Activated T-cell treated with anti-CD3 and anti-CD28 coated beads for 48 hours (primary cell): ENCODE data around the gene MYB.

Source experiments
- DNase-seq: peaks from one replicate; pipeline ENCODE4 v3.0.0-alpha.2; 2020; ENCODE audit warnings: low read depth

Gene MYB

DNA sequence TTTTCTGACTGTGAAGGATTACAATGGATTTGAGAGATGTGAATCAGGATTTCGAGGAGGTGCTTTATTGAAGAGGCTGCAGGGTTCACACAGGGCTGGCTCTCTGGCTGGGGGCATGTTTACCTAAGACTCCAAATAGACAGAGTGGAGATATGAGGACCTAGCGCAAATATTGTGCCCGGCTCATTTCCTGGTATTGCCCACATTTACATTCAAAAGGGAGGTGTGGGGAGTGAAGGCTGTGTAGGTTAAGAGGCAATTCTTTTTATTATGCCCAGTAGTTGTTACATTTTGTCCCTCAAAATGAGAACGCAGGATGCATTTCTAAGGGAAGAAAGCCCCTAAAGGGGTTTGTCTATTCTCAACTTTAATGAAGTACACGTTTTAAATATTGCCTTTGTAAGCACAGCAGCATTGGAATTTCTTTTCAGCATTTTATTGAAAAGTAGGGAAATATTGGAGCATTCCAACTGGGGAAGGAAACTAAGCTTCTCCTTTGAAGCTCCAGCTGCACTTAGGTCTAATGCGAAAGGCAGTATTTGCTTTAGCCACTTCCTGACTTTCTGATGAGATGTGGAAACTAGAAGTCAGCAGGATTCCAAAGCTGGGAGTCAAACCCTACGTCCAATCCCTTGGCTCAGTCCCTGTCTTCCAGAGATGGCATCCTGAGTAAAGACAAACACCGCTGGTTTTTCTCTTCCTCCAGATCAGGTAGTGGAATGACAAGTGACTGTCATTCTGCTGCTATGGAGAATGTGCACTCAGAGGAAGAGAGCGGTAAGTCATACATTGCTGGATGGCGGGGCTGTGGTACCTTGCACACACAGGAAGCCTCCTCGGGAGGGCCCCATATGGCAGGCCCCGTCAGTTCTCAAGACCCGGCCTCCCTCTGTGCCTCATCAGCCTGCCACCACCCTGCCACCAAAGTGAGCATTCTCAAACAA is 70.7 kb downstream of the MYB start:
- no peak for DNase-seq

DNA sequence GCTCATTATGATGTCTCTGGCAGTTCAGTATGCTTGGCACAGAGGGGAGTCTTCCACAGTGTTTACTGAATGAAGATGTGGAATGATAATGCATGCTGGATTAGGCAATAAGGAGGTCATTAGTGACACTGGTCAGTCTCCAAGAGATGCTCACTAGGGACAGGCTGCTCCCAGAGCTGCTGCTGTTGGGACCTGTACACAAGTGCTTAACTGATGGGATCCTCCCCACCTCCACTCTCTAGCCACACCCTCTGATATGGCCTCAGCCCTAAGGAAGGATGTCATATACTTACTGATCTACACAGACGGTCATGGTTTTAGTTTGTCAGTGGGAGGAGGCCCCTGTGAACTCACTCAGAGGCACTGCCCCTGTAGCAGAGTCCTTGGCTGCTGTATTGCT is 73.4 kb downstream of the MYB start:
- DNase-seq, result no peak

DNA sequence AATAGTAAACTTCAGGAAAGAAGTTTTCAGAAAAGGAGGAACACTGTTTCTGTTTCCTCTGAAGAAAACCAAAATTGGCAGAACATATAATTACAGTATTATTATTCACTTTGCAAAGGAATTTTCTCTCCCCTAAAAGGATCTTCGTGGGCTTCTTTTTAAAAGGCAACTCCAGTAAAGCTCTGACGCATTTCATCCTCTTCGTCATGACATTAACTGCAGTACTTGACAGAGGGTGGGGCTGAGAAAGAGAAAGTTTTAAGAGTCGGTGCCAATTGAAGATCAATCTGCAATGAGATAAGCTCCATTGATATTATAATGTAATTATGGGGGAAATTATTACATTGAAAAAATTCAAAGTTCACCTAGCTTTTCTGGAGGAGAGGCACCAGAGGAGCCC is 75.8 kb downstream of the MYB start:
- DNase-seq, result no peak

GRCh38 chr6:135257631-135258405 is 76.7 kb downstream of the MYB start:
- no peak for DNase-seq

DNA sequence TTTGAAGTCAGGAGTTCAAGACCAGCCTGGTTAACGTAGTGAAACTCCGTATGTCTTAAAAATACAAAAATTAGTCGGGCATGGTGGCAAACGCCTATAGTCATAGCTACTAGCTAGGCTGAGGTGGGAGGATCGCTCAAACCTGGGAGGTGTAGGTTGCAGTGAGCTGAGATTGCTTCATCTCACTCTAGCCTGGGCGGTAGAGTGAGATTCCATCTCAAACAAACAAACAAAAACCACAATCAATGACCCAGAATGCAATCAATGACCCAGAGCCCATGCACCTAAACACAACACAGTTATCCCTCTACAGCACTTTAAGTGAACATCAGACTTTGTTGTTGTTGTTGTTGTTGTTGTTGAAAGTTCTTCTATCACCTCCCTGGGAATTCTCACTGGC is 77.9 kb downstream of the MYB start:
- DNase-seq, result no peak

GRCh38 chr6:135260612-135261011 is 79.5 kb downstream of the MYB start:
- DNase-seq, result no peak

DNA sequence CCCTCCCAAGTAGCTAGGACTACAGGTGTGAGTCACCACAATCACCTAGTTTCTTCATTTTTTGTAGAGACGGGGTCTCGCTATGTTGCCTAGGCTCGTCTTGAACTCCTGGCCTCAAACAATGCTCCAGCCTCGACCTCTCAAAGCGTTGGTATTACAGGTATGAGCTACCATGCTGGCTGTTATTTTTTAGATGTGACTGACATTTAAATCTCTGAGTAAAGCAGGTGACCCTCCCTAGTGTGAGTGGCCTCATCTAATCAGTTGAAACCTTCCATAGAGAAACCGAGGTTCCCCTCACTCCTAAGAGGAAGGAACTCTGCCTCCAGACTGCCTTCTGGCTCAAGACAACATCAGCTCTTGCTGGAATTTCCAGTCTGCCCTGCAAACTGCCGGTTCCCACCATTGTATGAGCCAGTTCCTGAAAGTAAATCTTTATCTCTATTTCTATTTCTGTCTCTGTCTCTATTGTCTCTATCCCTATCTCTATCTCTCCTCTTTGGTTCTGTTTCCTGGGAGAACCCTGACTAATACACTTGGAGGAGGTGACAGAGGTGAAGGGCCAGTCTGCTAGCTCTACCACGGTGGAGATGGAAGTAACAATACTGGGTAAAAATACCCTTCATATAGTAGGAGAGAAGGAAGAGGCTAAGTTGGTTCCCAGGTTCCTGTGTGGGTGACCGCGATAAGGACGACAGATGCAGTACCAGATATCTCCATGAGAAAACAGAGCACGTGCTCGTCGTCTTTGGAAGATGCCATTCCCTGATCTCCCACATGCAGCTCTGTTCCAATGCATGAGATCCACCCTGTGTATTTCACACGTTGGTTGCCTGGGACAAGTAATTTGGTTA is 81.0 kb downstream of the MYB start:
- DNase-seq, result no peak

- no peak for DNase-seq
These were observed 84.2 kb downstream of the MYB start for GRCh38 chr6:135265278-135265677.

- no peak for DNase-seq
These were observed 85.6 kb downstream of the MYB start for GRCh38 chr6:135266675-135267074.

GRCh38 chr6:135267085-135267484 is 86.0 kb downstream of the MYB start:
- no peak for DNase-seq

DNA sequence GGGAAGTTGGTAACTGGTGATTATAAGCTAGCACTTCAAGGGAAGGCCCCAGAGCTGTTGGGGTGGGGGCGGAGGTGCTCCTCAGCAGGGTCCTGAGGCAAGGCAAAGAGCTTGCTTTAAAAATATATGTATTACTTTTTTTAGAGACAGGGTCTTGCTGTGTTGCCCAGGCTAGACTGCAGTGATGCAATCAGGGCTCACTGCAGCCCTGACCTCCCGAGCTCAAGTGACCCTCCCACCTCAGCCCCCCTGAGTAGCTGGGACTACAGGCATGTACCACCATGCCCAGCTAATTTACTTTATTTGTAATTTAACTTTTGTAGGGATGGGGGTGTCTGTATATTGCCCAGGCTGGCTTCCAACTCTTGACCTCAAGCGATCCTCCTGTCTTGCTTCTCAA is 87.2 kb downstream of the MYB start:
- no peak for DNase-seq

DNA sequence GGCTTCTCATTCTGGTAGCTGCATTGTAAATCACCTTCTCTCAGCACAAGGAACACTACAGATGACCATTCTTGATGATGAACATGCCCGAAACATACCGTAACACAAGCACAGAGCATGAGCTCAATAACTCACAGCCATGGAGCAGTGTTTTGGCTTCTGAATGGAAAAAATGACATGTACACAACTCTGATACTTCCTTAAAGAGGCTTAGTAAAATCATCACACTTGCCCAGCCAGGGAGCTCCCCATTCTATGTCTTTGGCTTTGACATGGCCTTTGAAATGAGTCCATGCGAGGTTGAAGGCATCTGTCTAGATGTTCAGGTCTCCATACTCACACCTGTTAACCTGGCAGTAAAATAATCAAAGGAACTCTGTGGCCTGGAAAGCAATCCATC is 87.6 kb downstream of the MYB start:
- DNase-seq, result no peak
